Activated CD8-positive, alpha-beta memory T cell treated with anti-CD3 and anti-CD28 coated beads for 1 hour (primary cell): ENCODE measurements around the gene CDHR3.
"Not testable (repeated sequence)": the region's sequence is repeated elsewhere in the genome, so short reads cannot be mapped to it uniquely, and the experiment has no call there.

Source experiments
- DNase-seq, 2 donors: peaks; one replicate each; pipeline ENCODE4 v3.0.0-alpha.2; 2020; ENCODE audit warnings: low read depth in 1 of 2; ENCODE audit errors: extremely low read depth in 1 of 2

The CDHR3 gene

GRCh38 chr7:105996860-105997737, 34.0 kb downstream of the CDHR3 start:
- DNase-seq: no peak

- DNase-seq: no peak
Measured at GRCh38 chr7:105999256-105999655, 36.2 kb downstream of the CDHR3 start.

GRCh38 chr7:106001196-106001595, 38.1 kb downstream of the CDHR3 start:
- no peak for DNase-seq

GRCh38 chr7:106001886-106002285, 38.8 kb downstream of the CDHR3 start:
- no peak for DNase-seq

DNA sequence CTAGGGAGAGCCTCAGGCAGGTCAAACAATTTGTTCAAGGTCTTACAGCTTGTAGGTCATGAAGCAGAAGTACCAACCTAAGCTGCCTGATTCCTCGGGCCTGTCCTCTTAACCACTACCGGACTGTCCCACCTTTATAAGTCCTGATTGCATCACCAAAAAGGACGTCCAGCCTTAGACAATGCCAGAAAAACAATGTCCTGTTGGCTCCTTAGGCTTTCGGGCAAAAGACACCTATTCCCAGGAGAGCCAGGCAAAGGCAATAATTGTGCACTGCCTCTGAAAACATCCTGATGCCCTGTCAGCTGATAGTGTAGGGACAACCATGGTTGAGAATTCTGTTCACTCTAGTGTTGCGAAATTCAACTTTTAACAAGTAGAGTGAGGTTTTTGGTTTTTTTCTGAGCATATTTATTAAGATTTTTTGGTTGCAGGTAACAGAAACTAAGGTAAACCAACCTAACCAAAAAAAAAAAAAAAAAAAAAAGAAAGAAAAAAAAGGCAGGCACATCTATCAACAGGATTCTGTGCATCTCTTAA, 40.5 kb downstream of the CDHR3 start:
- DNase-seq: no peak

DNA sequence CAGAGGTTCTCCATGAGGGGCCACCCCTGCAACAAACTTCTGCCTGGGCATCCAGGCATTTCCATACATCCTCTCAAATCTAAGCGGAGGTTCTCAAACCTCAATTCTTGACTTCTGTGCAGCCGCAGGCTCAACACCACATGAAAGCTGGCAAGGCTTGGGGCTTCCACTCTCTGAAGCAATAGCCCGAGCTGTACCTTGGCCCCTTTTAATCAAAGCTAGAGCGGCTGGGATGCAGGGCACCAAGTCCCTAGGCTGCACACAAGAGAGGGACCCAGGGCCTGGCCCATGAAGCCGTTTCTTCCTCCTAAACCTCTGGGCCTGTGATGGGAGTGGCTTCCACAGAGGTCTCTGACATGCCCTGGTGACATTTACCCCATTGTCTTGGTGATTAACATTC, 43.8 kb downstream of the CDHR3 start:
- DNase-seq: no peak

DNA sequence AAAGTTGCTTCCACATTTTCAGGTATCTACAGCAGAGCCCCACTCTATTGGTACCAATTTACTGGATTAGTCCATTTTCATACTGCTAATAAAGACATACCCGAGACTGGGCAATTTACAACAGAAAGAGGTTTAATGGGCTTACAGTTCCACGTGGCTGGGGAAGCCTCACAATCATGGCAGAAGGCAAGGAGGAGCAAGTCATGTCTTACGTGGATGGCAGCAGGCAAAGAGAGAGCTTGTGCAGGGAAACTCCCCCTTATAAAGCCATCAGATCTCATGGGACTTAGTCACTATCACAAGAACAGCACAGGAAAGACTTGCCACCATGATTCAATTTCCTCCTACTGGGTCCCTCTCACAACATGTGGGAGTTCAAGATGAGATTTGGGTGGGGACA, 44.7 kb downstream of the CDHR3 start:
- DNase-seq: not testable (repeated sequence)

- DNase-seq: peak; percentile 59 to 67
Measured at GRCh38 chr7:106009503-106010226, 46.6 kb downstream of the CDHR3 start.

GRCh38 chr7:106010331-106010730, 47.3 kb downstream of the CDHR3 start:
- no peak for DNase-seq

- no peak for DNase-seq
Measured at GRCh38 chr7:106010866-106011265, 47.8 kb downstream of the CDHR3 start.

DNA sequence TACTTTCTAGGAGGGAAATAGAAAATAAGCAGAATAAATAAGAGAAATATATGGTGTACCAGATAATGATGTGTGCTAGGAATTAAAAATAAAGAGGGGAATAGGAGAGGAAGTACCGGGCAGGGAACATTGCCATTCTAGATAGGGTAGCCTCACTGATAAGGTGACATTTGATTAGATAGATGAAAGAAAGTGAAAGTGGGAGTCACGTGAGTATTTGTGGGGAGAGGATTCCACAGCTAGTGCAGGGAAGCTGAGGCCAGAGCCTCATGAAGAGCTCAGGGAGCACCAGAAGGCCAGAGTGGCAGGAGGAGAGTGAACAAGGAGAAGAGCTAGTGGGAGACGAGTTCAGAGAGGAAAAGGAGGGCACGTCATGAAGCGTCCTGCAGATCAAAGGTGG, 49.1 kb downstream of the CDHR3 start:
- DNase-seq: no peak

GRCh38 chr7:106012935-106013439, 49.9 kb downstream of the CDHR3 start:
- DNase-seq: no peak

GRCh38 chr7:106015381-106016218, 52.5 kb downstream of the CDHR3 start:
- no peak for DNase-seq

- DNase-seq: no peak
Measured at GRCh38 chr7:106016331-106016730, 53.3 kb downstream of the CDHR3 start.

GRCh38 chr7:106017657-106018056, 54.6 kb downstream of the CDHR3 start:
- DNase-seq: no peak

DNA sequence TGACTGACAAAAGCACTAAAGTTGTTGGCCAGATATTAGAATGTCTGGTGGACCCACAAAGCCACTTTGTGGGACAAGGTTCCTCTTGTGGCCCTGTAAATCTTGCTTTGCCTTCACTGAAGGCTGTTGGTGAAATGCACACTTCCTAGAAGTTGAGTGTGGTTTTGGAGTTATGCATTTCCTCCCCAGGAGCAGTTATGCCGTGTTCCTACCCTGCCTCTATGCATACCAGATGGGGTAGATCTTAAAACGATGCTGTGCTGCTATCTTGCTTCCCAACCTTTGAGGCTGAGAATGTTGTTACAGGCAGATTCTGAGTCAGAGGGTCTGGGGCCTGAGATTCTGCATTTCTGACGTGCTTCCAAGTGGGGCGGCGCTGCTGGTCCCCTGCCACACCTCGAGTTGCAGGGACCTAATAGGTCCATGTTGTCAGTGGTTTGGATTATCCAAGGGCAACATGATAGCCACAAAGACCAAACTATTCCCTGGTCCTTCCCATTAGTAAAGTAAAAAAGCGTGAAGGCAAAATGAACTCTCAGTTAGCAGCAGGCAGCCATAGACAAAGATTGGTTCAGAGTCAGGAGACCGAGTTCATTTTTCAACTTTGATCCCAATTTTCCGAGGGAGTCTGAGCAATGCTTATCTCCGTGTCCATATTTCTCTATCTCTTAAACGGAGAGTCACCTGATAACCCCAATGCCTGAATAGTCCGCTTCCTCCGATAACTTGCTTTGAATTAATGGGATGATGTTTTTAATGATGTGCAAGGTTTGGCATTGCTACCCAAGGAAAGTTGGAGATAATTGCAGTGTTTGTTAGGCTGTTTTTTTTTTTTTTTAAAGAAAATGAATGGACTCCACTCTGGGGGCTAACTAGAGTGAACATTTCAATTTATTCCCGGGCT, 55.8 kb downstream of the CDHR3 start:
- no peak for DNase-seq

DNA sequence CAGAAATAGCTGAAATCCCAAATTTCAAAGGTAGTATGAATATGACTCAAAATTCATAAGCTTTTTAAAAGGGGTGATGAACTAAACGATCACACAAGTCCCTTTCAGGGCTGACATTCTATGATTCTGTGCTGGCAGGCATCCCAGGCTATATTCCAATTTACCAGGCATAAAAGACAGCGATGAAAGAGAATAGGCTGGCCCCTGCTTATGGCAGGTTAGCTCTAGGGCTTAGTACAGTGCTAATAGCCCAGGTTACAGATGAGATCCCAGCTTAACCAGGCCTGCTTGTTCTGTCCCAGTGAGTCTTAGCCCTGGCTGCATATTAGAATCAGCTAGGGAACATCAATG, 56.4 kb downstream of the CDHR3 start:
- DNase-seq: no peak

- DNase-seq: no peak
Measured at GRCh38 chr7:106021151-106022067, 58.3 kb downstream of the CDHR3 start.
